HG03565 (cell line): ENCODE measurements around the gene ALKAL2.

Experiments
- ATAC-seq: cut with Tn5 transposase; IDR thresholded peaks from one replicate; pipeline ENCODE4 v1.9.1; 2021; ENCODE audit warnings: mild to moderate bottlenecking, moderate library complexity; ENCODE audit not compliant: unreplicated experiment

Gene ALKAL2

DNA sequence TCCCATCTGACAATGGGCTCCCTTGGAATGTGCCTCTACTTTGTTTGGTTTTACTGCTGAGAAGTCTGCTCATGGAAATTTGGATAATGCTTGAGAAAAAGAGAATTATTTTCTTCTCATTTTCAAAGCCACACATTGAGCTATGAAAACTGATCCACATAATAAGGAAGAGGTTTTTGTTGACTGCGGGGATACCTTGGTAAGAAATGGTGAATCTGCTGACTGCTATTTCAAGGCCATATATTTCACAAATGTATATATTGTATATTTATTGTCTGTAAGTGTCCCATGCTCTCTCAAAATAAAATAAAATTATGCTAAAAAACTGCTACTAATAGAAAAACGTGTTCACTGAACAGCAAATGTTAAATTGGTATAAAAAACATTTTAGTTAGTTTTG is 39.2 kb downstream of the ALKAL2 start:
- no peak for ATAC-seq

DNA sequence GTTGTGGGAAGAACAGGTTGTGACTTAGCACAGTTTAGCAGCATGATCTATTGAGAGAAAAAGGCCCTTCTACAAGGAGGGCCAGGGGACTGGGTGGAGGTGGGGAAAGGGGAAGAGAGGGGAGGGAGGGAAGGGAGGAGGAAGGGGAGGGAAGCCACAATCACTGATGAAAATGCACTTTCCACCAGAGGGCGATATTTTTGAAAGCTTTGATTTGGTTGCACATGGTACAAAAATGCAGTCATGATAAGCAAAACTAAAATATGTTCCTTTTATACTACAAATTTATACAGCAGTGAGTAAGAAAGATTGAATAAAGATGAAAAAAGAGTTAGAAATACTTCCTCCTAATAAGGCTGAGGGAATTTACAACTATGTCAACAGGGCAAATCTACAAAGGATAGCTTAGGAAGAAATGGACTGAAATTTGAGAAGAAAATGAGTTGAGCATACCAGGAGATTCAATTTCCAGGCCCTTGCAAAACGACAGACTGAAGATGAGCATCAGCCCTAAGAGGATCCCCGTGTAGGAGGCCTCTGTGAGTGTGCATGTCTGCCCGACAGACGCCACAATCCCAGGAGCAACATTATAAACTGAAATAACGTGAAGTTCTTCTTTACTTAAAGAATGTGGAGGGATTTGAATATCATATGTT is 41.3 kb downstream of the ALKAL2 start:
- ATAC-seq = no peak

- ATAC-seq = no peak
These were observed 43.3 kb downstream of the ALKAL2 start for GRCh38 chr2:244547-244946.

GRCh38 chr2:238869-239268 is 49.0 kb downstream of the ALKAL2 start:
- ATAC-seq = no peak

- ATAC-seq = no peak
These were observed 49.5 kb downstream of the ALKAL2 start for GRCh38 chr2:238431-238830.

DNA sequence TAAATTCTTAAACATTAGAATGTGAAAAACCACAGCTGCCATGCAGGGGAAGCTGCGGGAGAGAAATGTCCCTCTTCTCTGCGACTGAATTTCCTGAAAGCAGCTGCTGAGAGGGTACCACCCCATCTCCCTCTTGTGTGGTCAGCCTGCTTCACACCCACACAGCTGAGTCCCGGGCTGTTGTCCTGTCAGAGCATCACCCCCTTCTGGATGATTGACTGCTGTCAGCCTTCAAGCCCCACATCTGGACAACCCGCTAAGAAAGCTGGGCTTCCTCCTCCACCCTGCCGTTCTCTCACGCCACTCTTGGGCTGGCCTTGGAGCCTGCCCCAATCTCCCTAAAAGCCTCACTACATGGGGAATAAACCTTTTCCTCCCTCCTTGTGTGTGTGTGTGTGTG is 50.0 kb downstream of the ALKAL2 start:
- ATAC-seq = no peak

DNA sequence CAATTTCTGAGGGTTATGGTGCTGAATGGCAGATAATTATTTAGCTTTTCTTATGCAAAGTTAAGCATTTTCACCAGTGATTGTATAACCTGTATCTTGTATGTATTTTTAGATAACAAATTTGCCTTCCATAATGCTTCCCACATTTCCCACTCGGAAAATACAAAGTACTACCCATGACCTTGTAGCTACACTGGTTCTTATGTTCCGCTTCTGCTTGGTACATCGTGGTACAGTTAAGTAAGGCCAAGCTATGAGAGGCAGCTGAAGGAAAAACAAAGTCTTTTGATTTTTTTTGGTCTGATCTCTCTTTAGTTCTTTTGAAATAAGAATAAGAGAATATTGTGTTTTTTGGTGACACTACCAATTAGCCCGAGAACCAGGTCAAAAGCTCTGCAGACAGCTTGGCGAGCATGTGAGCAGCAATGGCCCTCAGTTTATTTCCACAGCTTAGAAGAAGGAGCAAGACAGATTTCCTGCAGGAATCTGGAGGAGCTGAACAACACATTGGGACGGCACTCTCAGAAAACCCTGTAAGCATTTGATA is 50.8 kb downstream of the ALKAL2 start:
- no peak for ATAC-seq

DNA sequence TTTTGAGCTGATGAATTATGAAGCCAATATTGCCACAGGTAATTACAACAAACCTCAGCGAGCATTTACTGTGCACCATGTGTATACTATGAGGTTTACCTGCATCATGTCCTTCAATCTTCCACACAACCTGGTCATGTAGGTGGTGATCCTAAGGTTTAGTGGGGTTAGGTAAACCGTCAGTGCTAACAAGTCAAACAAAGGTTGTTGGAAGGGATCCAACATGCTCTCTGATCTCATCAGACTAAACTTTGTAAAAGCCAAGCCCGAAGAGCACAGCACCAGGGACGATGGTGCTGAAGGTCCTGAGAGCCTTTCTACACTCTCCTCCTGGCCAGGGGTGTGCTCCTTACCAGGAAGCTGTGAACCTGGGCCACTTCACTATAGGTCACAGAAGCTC is 53.5 kb downstream of the ALKAL2 start:
- no peak for ATAC-seq

- ATAC-seq = no peak
These were observed 54.9 kb downstream of the ALKAL2 start for GRCh38 chr2:233030-233429.

DNA sequence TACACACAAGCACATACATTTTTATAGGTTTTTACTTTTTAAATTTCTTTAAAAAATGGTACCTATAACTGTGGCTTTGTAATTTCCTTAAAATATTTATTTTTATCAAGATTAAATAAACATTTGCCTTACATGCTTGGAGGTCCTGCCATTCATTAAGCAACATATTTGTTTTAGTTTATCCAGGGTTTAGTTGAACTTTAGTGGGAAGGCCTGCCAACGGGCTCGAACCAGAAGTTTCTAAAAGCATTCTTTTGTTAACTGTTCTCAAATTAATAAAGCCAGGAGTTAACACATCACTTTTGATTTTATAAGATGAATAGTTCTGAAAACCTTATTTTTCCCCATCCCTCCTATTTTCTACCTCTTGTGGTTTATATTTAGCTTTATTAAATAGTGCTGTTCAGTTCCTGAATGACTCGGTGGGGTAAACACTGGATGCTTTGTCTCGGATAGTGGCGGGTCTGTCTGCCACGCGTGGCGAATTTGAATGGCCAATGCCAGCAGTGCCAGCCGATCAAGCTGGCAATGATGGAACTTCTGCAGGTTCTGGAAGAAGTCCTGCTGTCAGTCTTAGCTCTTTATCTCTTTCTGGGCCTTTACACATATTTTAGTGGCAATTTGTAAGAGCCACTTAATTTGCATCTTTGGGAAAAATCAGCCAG is 56.2 kb downstream of the ALKAL2 start:
- no peak for ATAC-seq
